ENCODE measurements around the gene SEMA3C. TPM values are rescaled to one million over a fixed set of nuclear protein-coding genes. Genes with fewer than 3 reads are reported as not detected.

The SEMA3C gene
- total RNA-seq, 2 donors from 2014 or later, result 3.0 to 3.4 TPM

DNA sequence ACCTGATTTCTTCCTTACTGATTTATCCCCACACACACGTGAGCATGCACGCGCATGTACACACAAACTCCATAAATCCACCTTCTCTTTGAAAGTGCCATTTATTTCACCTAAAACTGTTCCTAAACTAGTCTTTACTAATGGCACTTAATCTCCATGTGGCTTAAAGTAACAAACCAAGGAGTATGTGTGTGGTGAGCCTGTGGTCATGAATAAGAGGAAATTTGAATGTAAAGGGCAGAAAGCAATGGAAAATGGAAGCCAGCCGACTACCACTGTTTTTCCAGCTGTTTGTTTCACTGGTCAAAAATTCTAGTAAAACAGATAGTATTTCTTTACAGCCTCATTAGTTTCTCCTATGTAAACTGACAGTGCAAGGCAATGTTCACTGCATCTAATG, 23.8 kb downstream of the SEMA3C start:
- H3K9me3 ChIP-seq, result no peaks in the 10 kb centered on the region
- 84 to 85% methylated on average over 4 of the region's 4 CpGs for WGBS, 2 donors
- no peaks in the 10 kb centered on the region for H3K4me1 ChIP-seq
- no peak overlapping the region for H3K4me3 ChIP-seq
- TF ChIP-seq POLR2A (IDR thresholded peaks at IDR 0.05), result no peak
- TF ChIP-seq, protein P1, sequence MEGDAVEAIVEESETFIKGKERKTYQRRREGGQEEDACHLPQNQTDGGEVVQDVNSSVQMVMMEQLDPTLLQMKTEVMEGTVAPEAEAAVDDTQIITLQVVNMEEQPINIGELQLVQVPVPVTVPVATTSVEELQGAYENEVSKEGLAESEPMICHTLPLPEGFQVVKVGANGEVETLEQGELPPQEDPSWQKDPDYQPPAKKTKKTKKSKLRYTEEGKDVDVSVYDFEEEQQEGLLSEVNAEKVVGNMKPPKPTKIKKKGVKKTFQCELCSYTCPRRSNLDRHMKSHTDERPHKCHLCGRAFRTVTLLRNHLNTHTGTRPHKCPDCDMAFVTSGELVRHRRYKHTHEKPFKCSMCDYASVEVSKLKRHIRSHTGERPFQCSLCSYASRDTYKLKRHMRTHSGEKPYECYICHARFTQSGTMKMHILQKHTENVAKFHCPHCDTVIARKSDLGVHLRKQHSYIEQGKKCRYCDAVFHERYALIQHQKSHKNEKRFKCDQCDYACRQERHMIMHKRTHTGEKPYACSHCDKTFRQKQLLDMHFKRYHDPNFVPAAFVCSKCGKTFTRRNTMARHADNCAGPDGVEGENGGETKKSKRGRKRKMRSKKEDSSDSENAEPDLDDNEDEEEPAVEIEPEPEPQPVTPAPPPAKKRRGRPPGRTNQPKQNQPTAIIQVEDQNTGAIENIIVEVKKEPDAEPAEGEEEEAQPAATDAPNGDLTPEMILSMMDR (IDR thresholded peaks at IDR 0.05), result no peak
- ATAC-seq, result no peak
- intact Hi-C loops (cut with DNase I), result no loop called here
- H3K36me3 ChIP-seq (replicated peaks in 1 of 2; ENCODE audit: insufficient read depth in 1 of 2, low read depth in 2 of 2), result no peaks in the 10 kb centered on the region
- no peak for DNase-seq
- H3K27me3 ChIP-seq, result no peaks in the 10 kb centered on the region
- no peak overlapping the region for H3K27ac ChIP-seq

DNA sequence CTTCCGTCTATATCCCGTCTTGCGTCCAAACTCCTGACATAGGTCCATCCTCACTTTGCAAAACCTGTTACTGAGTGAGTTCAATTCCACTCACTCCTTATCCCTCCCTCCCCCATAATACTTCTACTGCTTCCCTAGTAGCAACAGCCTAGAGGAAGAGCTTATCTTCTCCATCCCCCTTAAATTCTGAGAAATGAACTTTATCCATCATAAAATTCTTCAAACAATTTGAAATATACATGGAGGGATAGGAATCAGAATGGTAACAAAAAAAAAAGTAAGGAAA, 27.6 kb downstream of the SEMA3C start:
- intact Hi-C loops (cut with DNase I), result no loop called here
- H3K9me3 ChIP-seq, result no peaks in the 10 kb centered on the region
- WGBS, 2 donors, result 99% methylated on average over 3 of the region's 3 CpGs
- no peak overlapping the region for H3K27ac ChIP-seq
- H3K36me3 ChIP-seq (replicated peaks in 1 of 2; ENCODE audit: insufficient read depth in 1 of 2, low read depth in 2 of 2), result no peaks in the 10 kb centered on the region
- DNase-seq (no peak), ATAC-seq (no peak)
- H3K27me3 ChIP-seq, result no peaks in the 10 kb centered on the region
- no peak for TF ChIP-seq POLR2A (IDR thresholded peaks at IDR 0.05)
- TF ChIP-seq, protein P1 (IDR thresholded peaks at IDR 0.05), result no peak
- H3K4me3 ChIP-seq, result no peak overlapping the region
- H3K4me1 ChIP-seq, result no peaks in the 10 kb centered on the region

DNA sequence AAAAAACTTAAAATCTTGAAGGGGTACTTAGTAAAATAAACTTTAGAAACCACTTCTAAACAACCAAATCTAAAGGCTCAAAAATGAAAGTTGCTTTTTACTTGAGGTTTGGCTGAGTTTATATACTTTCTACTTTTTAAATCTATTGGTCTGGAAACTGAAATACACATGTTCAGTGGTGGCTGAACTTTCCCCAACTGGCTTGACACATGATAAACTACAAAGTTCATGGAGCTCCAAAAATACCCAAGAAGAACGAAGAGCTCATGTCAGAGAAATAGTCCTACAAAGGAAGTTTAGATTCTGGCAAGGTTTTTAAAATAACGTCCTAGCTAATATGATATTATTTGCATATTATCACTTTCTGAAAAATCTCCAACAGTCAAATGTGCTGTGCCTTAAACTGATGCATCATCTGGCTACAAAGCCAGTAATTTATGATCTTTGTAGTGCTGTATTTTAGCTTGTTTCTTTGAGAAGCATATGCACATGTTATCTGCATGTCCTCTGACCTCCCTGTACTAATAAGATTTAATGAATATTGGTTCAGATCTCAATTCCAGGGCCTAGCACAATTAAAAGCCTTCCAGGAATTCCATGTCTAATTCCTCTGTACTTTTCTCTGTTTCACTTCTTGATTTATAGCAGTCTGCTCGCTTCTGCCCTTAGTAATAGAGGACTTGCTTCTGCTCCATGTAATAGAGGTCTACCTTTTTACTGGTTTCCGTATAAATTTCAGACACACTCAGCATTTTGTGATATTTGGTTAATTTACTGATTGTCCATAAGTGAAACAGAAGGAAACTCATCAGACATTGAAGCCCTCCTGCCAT, 28.2 kb downstream of the SEMA3C start:
- 64 to 73% methylated on average over 4 of the region's 4 CpGs for WGBS, 2 donors
- no peaks in the 10 kb centered on the region for H3K36me3 ChIP-seq (replicated peaks in 1 of 2; ENCODE audit: insufficient read depth in 1 of 2, low read depth in 2 of 2)
- no peaks in the 10 kb centered on the region for H3K27me3 ChIP-seq
- DNase-seq (no peak), ATAC-seq (no peak)
- intact Hi-C loops (cut with DNase I), result no loop called here
- H3K4me3 ChIP-seq, result no peak overlapping the region
- H3K4me1 ChIP-seq, result no peaks in the 10 kb centered on the region
- H3K27ac ChIP-seq, result no peak overlapping the region
- TF ChIP-seq, protein P1 (IDR thresholded peaks at IDR 0.05), result no peak
- TF ChIP-seq POLR2A (IDR thresholded peaks at IDR 0.05), result no peak
- no peaks in the 10 kb centered on the region for H3K9me3 ChIP-seq

DNA sequence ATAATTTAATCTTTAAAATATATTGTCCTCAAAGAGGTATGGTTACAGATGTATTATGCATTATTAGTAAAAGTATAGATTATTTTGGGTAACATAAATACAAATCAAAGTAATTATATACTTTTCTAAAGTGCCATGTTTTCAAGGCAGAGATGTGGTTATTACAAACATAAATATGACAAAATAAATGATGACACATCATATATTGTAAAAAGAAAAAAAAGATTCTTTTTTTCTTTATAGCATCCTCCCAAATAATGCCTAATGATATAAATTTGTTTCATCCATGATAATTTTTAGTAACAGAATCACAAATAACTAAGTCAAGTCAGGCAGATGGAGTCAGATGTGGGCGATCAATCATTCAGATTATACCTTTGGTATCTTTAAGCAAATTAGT, 29.3 kb downstream of the SEMA3C start:
- intact Hi-C loops (cut with DNase I), result no loop called here
- Histone ChIP-seq H3K27ac (no peak overlapping the region), H3K27me3 (no peaks in the 10 kb centered on the region), H3K4me1 (no peaks in the 10 kb centered on the region), H3K9me3 (no peaks in the 10 kb centered on the region), H3K36me3 (replicated peaks in 1 of 2; ENCODE audit: insufficient read depth in 1 of 2, low read depth in 2 of 2) (no peaks in the 10 kb centered on the region), H3K4me3 (no peak overlapping the region)
- WGBS, 2 donors, result 87 to 96% methylated on average over 1 of the region's 1 CpG
- DNase-seq (no peak), ATAC-seq (no peak)
- TF ChIP-seq POLR2A (IDR thresholded peaks at IDR 0.05), result no peak
- TF ChIP-seq, protein P1 (IDR thresholded peaks at IDR 0.05), result no peak

DNA sequence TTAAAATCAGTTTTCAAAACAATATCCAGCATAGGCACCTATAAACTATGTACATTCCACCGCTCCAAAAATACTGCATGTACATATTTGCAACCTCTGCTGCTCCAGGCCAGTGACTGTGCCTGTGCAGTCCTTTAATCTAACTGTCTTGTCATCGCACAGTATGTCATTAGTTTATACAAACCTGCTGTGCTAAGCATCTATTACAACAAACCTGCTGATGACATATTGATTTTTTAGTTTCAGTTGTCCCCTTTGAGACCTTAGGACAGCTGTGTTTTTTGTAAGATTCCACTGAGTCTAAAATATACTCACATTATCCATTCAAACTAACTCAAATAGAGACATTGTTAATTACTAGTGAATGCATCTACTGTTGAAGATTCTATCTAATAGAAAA, 33.1 kb downstream of the SEMA3C start:
- no peak for DNase-seq
- H3K4me3 ChIP-seq, result no peak overlapping the region
- WGBS, 2 donors, result 94 to 95% methylated on average over 2 of the region's 2 CpGs

More for the DNA sequence above, 33.1 kb downstream of the SEMA3C start:
- TF ChIP-seq, protein P1 (IDR thresholded peaks at IDR 0.05), result no peak
- no peak for TF ChIP-seq POLR2A (IDR thresholded peaks at IDR 0.05)
- Histone ChIP-seq H3K27ac (no peak overlapping the region), H3K36me3 (replicated peaks in 1 of 2; ENCODE audit: insufficient read depth in 1 of 2, low read depth in 2 of 2) (no peaks in the 10 kb centered on the region), H3K9me3 (no peaks in the 10 kb centered on the region), H3K4me1 (no peaks in the 10 kb centered on the region), H3K27me3 (no peaks in the 10 kb centered on the region)
- no peak for ATAC-seq
- intact Hi-C loops (cut with DNase I), result no loop called here
